H9 (cell line): ENCODE data around the gene SHISA9. TPM values are rescaled to one million over a fixed set of nuclear protein-coding genes. Genes with fewer than 3 reads are reported as not detected.

ENCODE experiments used
- DNase-seq: peaks from one replicate; pipeline ENCODE4 v3.0.0-alpha.2; 2017
- H2AFZ ChIP-seq: one replicate; pipeline ENCODE4 v1.6.1; 2013; ENCODE audit warnings: mild to moderate bottlenecking, low read length, control low read depth, moderate library complexity
- H2AK5ac ChIP-seq: 2 replicates; pipeline ENCODE4 v1.6.1; 2013; ENCODE audit warnings: low read length, control low read depth, mixed read lengths; ENCODE audit not compliant: insufficient read length
- H2BK120ac ChIP-seq: one replicate; pipeline ENCODE4 v1.6.1; 2013; ENCODE audit warnings: low read depth, mild to moderate bottlenecking, low read length, control low read depth, inconsistent platforms; ENCODE audit not compliant: poor library complexity, severe bottlenecking
- H2BK12ac ChIP-seq: 2 replicates; pipeline ENCODE4 v1.6.1; 2013; ENCODE audit warnings: low read length, control low read depth, mixed read lengths, low read depth; ENCODE audit not compliant: insufficient read length
- H2BK15ac ChIP-seq: 2 replicates; pipeline ENCODE4 v1.6.1; 2013; ENCODE audit warnings: low read depth, low read length, control low read depth
- H2BK20ac ChIP-seq: one replicate; pipeline ENCODE4 v1.6.1; 2013; ENCODE audit warnings: low read depth, mild to moderate bottlenecking, low read length, control low read depth, inconsistent platforms; ENCODE audit not compliant: poor library complexity, severe bottlenecking
- H2BK5ac ChIP-seq: 2 replicates; pipeline ENCODE4 v1.6.1; 2013; ENCODE audit warnings: low read length, control low read depth, mixed read lengths; ENCODE audit not compliant: insufficient read length
- H3K14ac ChIP-seq: 2 replicates; pipeline ENCODE4 v1.6.1; 2013; ENCODE audit warnings: low read length, control low read depth; ENCODE audit not compliant: insufficient read depth
- H3K18ac ChIP-seq: 2 replicates; pipeline ENCODE4 v1.6.1; 2013; ENCODE audit warnings: low read depth, mild to moderate bottlenecking, mixed read lengths, low read length, control low read depth; ENCODE audit not compliant: insufficient read length
- H3K23ac ChIP-seq: 2 replicates; pipeline ENCODE4 v1.6.1; 2013; ENCODE audit warnings: low read length, control low read depth, mixed read lengths, low read depth; ENCODE audit not compliant: insufficient read length
- H3K23me2 ChIP-seq: 2 replicates; pipeline ENCODE4 v1.6.1; 2013; ENCODE audit warnings: low read depth, mild to moderate bottlenecking, mixed read lengths, low read length, control low read depth; ENCODE audit not compliant: insufficient read length, poor library complexity, severe bottlenecking
- H3K27ac ChIP-seq: 2 replicates; pipeline ENCODE4 v1.5.1; 2013; ENCODE audit warnings: low read length, control low read depth, mixed read lengths, low read depth; ENCODE audit not compliant: insufficient read length
- H3K27me3 ChIP-seq: 2 replicates; pipeline ENCODE4 v1.6.1; 2013; ENCODE audit warnings: low read length, control low read depth, inconsistent platforms; ENCODE audit not compliant: insufficient read depth
- H3K4ac ChIP-seq: 2 replicates; pipeline ENCODE4 v1.6.1; 2013; ENCODE audit warnings: low read depth, mild to moderate bottlenecking, control low read depth, inconsistent platforms, low read length, moderate library complexity
- H3K4me1 ChIP-seq: 2 replicates; pipeline ENCODE4 v1.6.1; 2013; ENCODE audit warnings: low read length, control low read depth, inconsistent platforms; ENCODE audit not compliant: insufficient read depth
- H3K4me2 ChIP-seq: 2 replicates; pipeline ENCODE4 v1.6.1; 2013; ENCODE audit warnings: low read length, control low read depth, mixed read lengths; ENCODE audit not compliant: insufficient read length, insufficient read depth
- H3K56ac ChIP-seq: 2 replicates; pipeline ENCODE4 v1.6.1; 2013; ENCODE audit warnings: low read depth, mild to moderate bottlenecking, mixed read lengths, low read length, control low read depth; ENCODE audit not compliant: insufficient read length
- H3K79me1 ChIP-seq: 2 replicates; pipeline ENCODE4 v1.6.1; 2013; ENCODE audit warnings: low read depth, mild to moderate bottlenecking, moderate library complexity, low read length, control low read depth, inconsistent platforms; ENCODE audit not compliant: insufficient read depth, poor library complexity, severe bottlenecking
- H3K79me2 ChIP-seq: 2 replicates; pipeline ENCODE4 v1.6.1; 2013; ENCODE audit warnings: low read length, control low read depth, inconsistent platforms; ENCODE audit not compliant: insufficient read depth
- H3K9ac ChIP-seq: 2 replicates; pipeline ENCODE4 v1.6.1; 2013; ENCODE audit warnings: low read length, control low read depth, mixed read lengths; ENCODE audit not compliant: insufficient read length; ENCODE audit errors: extremely low read depth
- H3K9me3 ChIP-seq: one replicate; pipeline ENCODE4 v1.6.1; 2013; ENCODE audit warnings: low read depth, low read length, inconsistent platforms; ENCODE audit not compliant: control insufficient read depth
- H3T11ph ChIP-seq: one replicate; pipeline ENCODE4 v1.6.1; 2013; ENCODE audit warnings: mild to moderate bottlenecking, low read length, control low read depth, inconsistent platforms
- H4K20me1 ChIP-seq: one replicate; pipeline ENCODE4 v1.6.1; 2013; ENCODE audit not compliant: control insufficient read depth, insufficient read length, insufficient read depth
- H4K5ac ChIP-seq: 2 replicates; pipeline ENCODE4 v1.6.1; 2013; ENCODE audit warnings: low read depth, mild to moderate bottlenecking, mixed read lengths, low read length, control low read depth; ENCODE audit not compliant: insufficient read length
- H4K8ac ChIP-seq: replicated peaks from 2 replicates; pipeline ENCODE4 v1.6.1; 2013; ENCODE audit warnings: low read length, control low read depth, mixed read lengths, low read depth; ENCODE audit not compliant: insufficient read length
- H4K91ac ChIP-seq: 2 replicates; pipeline ENCODE4 v1.6.1; 2013; ENCODE audit warnings: low read depth, mild to moderate bottlenecking, moderate library complexity, mixed read lengths, low read length, control low read depth; ENCODE audit not compliant: insufficient read length
- H3K27ac Mint-ChIP-seq, 3 experiments: 2 replicates in 2 of 3; 3 replicates in 1 of 3; pipeline ENCODE4 v1.8.0; 2020 to 2021; ENCODE audit warnings: mixed read lengths in 3 of 3, mild to moderate bottlenecking in 1 of 3, moderate library complexity in 1 of 3
- H3K27me3 Mint-ChIP-seq: 2 replicates; pipeline ENCODE4 v1.8.0; 2021; ENCODE audit warnings: low read depth, mild to moderate bottlenecking, moderate library complexity, mixed read lengths
- H3K36me3 Mint-ChIP-seq, 3 experiments: 2 replicates in 2 of 3; 3 replicates in 1 of 3; pipeline ENCODE4 v1.8.0; 2020 to 2021; ENCODE audit warnings: low read depth in 3 of 3, mixed read lengths in 3 of 3; ENCODE audit not compliant: insufficient read depth in 1 of 3
- H3K4me1 Mint-ChIP-seq, 2 experiments: 2 replicates each; pipeline ENCODE4 v1.8.0; 2020; ENCODE audit warnings: mixed read lengths in 2 of 2
- H3K4me3 Mint-ChIP-seq, 2 experiments: 2 replicates in 1 of 2; 3 replicates in 1 of 2; pipeline ENCODE4 v1.8.0; 2020 to 2021; ENCODE audit warnings: mild to moderate bottlenecking in 2 of 2, mixed read lengths in 2 of 2, moderate library complexity in 1 of 2
- H3K9me3 Mint-ChIP-seq, 2 experiments: 2 replicates in 1 of 2; 3 replicates in 1 of 2; pipeline ENCODE4 v1.8.0; 2020; ENCODE audit warnings: mild to moderate bottlenecking in 2 of 2, mixed read lengths in 2 of 2, moderate library complexity in 1 of 2
- WGBS: extraction: QIAGEN DNeasy Blood & Tissue Kit; methylation state at CpG from one replicate; pipeline ENCODE4 v1.1.7; 2013; ENCODE audit warnings: missing lambda C conversion rate, low lambda C conversion rate, mixed read lengths; ENCODE audit not compliant: insufficient read length; ENCODE audit errors: extremely low coverage; 5-methylcytosine and 5-hydroxymethylcytosine counted together
- total RNA-seq: library from RNA; stranded (reverse); gene quantifications from 2 replicates; pipeline ENCODE4 v1.2.1, GENCODE V29; 2021
- TF ChIP-seq, protein P1 (sequence below): fragments of 200-600 bp; sonication (generic); conservative IDR thresholded peaks from 3 replicates; pipeline ENCODE4 v1.8.0; 2021; ENCODE audit warnings: antibody characterized with exemption, mild to moderate bottlenecking

Gene SHISA9
- total RNA-seq, 1 experiment from 2014 or later, result 7.0 TPM

- Histone ChIP-seq H4K8ac (no peak overlapping the region), H3K79me2 (peaks cover 15% of the 10 kb centered on the region; the same call in 1 of the 2 replicates), H4K5ac (no peak overlapping the region), H2BK20ac (no peak overlapping the region), H2BK12ac (no peak overlapping the region), H3K56ac (no peak overlapping the region), H4K91ac (no peak overlapping the region), H2AK5ac (no peak overlapping the region), H2BK15ac (no peak overlapping the region), H3K4me1 (no peaks in the 10 kb centered on the region), H3K23ac (no peak overlapping the region), H3K9ac (no peak overlapping the region), H3K27me3 (no peaks in the 10 kb centered on the region), H3K27ac (no peak overlapping the region), H3K14ac (no peak overlapping the region), H3K9me3 (no peaks in the 10 kb centered on the region), H3K4ac (no peak overlapping the region), H3K18ac (no peak overlapping the region), H4K20me1 (no peaks in the 10 kb centered on the region), H2AFZ (no peak overlapping the region), H3K4me2 (no peak overlapping the region), H2BK120ac (no peak overlapping the region), H3K79me1 (peaks cover 3% of the 10 kb centered on the region), H2BK5ac (no peak overlapping the region), H3K23me2 (peaks cover 15% of the 10 kb centered on the region), H3T11ph (no peak overlapping the region)
- TF ChIP-seq, protein P1, sequence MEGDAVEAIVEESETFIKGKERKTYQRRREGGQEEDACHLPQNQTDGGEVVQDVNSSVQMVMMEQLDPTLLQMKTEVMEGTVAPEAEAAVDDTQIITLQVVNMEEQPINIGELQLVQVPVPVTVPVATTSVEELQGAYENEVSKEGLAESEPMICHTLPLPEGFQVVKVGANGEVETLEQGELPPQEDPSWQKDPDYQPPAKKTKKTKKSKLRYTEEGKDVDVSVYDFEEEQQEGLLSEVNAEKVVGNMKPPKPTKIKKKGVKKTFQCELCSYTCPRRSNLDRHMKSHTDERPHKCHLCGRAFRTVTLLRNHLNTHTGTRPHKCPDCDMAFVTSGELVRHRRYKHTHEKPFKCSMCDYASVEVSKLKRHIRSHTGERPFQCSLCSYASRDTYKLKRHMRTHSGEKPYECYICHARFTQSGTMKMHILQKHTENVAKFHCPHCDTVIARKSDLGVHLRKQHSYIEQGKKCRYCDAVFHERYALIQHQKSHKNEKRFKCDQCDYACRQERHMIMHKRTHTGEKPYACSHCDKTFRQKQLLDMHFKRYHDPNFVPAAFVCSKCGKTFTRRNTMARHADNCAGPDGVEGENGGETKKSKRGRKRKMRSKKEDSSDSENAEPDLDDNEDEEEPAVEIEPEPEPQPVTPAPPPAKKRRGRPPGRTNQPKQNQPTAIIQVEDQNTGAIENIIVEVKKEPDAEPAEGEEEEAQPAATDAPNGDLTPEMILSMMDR, result peak; percentile 73
- peaks cover 23 to 33% (median 29%) of the 10 kb centered on the region in 3 experiments for H3K36me3 Mint-ChIP-seq
- peak; percentile 58 for DNase-seq
- no peaks in the 10 kb centered on the region for H3K9me3 Mint-ChIP-seq
- H3K4me3 Mint-ChIP-seq, result no peak overlapping the region
- peaks cover 21% of the 10 kb centered on the region for H3K27me3 Mint-ChIP-seq
- H3K4me1 Mint-ChIP-seq, result peaks cover 30 to 48% of the 10 kb centered on the region in 2 experiments
- H3K27ac Mint-ChIP-seq, result no peak overlapping the region
- WGBS, result no CpG with 5 or more reads among the region's 5 CpGs
These were observed 6.4 kb downstream of the SHISA9 start for GRCh38 chr16:12907670-12908233.
